Measurements from ENCODE around the gene ASCL5. TPM values are rescaled to one million over a fixed set of nuclear protein-coding genes. Genes with fewer than 3 reads are reported as not detected.

ASCL5 gene
- total RNA-seq, 1 donor from 2014 or later: not detected

DNA sequence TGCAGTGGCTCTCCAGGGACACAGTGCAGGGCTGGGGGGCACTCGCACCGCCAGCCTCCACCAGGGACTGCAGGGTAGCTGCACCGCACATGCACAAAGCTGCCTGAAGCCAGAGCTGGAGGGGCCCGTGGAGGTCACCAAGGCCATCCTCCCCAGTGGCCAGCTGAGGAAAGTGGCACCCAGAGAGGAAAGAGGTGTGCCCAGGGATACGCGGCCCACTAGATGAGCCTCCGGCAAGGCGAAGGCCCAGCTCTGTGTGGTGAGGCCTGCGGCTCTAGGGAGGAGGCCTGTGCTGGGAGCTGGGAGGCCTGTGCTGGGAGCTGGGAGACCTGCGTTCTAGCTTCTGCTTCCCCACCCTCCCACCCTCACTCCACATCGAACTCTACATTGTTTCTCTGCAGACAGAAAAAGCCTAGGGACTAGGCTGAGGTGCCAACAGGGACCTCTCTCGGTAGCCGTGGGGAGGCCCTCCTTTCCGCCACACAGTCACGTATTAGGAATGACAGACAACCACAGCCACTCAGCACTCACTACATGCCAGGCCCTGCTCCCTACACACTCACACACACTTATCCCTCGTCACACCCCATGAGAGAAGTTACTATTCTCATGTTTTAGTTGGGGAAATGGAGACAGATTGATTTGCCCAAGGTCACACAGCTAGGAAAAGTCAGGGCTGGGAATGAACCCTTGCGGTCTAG is 921 bp upstream of the ASCL5 start:
- Mint-ChIP-seq H3K9me3 (peaks cover 6% of the 10 kb centered on the region), H3K36me3 (ENCODE audit: low read depth) (peaks cover 14% of the 10 kb centered on the region), H3K4me3 (no peak overlapping the region), H3K27me3 (ENCODE audit: low read depth) (no peaks in the 10 kb centered on the region), H3K27ac (ENCODE audit: unreplicated experiment) (no peak overlapping the region), H3K4me1 (no peaks in the 10 kb centered on the region)
- DNase-seq (ENCODE audit: low read depth, low spot score): no peak
- TF ChIP-seq, protein P1, sequence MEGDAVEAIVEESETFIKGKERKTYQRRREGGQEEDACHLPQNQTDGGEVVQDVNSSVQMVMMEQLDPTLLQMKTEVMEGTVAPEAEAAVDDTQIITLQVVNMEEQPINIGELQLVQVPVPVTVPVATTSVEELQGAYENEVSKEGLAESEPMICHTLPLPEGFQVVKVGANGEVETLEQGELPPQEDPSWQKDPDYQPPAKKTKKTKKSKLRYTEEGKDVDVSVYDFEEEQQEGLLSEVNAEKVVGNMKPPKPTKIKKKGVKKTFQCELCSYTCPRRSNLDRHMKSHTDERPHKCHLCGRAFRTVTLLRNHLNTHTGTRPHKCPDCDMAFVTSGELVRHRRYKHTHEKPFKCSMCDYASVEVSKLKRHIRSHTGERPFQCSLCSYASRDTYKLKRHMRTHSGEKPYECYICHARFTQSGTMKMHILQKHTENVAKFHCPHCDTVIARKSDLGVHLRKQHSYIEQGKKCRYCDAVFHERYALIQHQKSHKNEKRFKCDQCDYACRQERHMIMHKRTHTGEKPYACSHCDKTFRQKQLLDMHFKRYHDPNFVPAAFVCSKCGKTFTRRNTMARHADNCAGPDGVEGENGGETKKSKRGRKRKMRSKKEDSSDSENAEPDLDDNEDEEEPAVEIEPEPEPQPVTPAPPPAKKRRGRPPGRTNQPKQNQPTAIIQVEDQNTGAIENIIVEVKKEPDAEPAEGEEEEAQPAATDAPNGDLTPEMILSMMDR (conservative IDR thresholded peaks at IDR 0.05): no peak

DNA sequence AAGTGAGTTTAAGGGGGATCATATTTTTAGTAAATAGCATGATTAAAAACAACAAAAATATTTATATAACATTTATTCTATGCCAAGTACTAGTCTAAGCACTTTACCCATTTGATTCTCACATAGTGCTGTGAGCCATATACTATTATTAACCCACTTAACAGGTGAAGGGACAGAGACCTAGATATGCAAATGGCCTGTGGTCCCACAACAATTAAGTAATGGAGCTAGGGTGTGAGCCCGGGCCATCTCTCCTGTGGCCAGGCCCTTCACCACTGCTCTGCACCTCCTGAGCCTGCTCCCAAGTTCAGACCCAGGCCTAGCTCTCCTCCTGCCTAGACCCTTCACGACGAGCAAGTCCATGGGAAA is 537 bp downstream of the ASCL5 start:
- DNase-seq (ENCODE audit: low read depth, low spot score): no peak
- H3K36me3 Mint-ChIP-seq (ENCODE audit: low read depth): peaks cover 3% of the 10 kb centered on the region
- no peak overlapping the region for H3K4me3 Mint-ChIP-seq
- H3K9me3 Mint-ChIP-seq: peaks cover 3% of the 10 kb centered on the region
- H3K27ac Mint-ChIP-seq (ENCODE audit: unreplicated experiment): no peak overlapping the region
- no peaks in the 10 kb centered on the region for H3K27me3 Mint-ChIP-seq (ENCODE audit: low read depth)
- TF ChIP-seq, protein P1 (conservative IDR thresholded peaks at IDR 0.05): no peak
- no peaks in the 10 kb centered on the region for H3K4me1 Mint-ChIP-seq

GRCh38 chr1:201125800-201126199 is 1.2 kb downstream of the ASCL5 start:
- H3K27me3 Mint-ChIP-seq (ENCODE audit: low read depth): peaks cover 2% of the 10 kb centered on the region

DNA sequence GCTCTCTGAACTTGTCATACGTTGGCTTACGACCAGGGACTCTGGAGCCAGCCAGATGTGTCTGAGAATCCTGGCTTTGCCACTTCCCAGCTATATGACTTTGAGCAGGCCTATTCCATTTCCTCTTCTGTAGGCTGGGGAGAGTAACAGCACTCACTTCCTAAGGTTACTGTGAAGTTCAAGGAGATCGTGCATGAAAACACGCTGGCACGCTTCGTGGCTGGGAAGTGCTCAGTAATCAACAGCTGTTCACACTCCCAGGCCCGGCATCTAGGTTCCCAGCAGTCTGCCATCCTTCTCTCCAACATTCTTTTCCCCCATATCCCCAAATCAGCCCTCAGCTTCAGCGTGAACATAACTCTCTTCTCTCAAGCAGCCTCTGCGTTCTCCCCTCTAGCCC is 2.0 kb downstream of the ASCL5 start:
- H3K36me3 Mint-ChIP-seq (ENCODE audit: low read depth): no peaks in the 10 kb centered on the region

More at GRCh38 chr1:201125800-201126199, 1.2 kb downstream of the ASCL5 start:
- Mint-ChIP-seq H3K36me3 (ENCODE audit: low read depth) (peaks cover 3% of the 10 kb centered on the region), H3K4me1 (no peaks in the 10 kb centered on the region), H3K4me3 (no peak overlapping the region), H3K9me3 (peaks cover 3% of the 10 kb centered on the region), H3K27ac (ENCODE audit: unreplicated experiment) (no peak overlapping the region)
- no peak for DNase-seq (ENCODE audit: low read depth, low spot score)
- TF ChIP-seq, protein P1 (conservative IDR thresholded peaks at IDR 0.05): no peak

GRCh38 chr1:201123866-201124265 is 3.1 kb downstream of the ASCL5 start:
- H3K36me3 Mint-ChIP-seq (ENCODE audit: low read depth): no peaks in the 10 kb centered on the region
- H3K4me3 Mint-ChIP-seq: no peak overlapping the region
- peaks cover 5% of the 10 kb centered on the region for H3K27me3 Mint-ChIP-seq (ENCODE audit: low read depth)
- TF ChIP-seq, protein P1 (conservative IDR thresholded peaks at IDR 0.05): no peak
- no peaks in the 10 kb centered on the region for H3K4me1 Mint-ChIP-seq
- H3K9me3 Mint-ChIP-seq: no peaks in the 10 kb centered on the region
- H3K27ac Mint-ChIP-seq (ENCODE audit: unreplicated experiment): no peak overlapping the region
- no peak for DNase-seq (ENCODE audit: low read depth, low spot score)

More for the DNA sequence above, 2.0 kb downstream of the ASCL5 start:
- Mint-ChIP-seq H3K27me3 (ENCODE audit: low read depth) (peaks cover 2% of the 10 kb centered on the region), H3K4me1 (no peaks in the 10 kb centered on the region), H3K4me3 (no peak overlapping the region), H3K9me3 (peaks cover under 1% of the 10 kb centered on the region), H3K27ac (ENCODE audit: unreplicated experiment) (no peak overlapping the region)
- TF ChIP-seq, protein P1 (conservative IDR thresholded peaks at IDR 0.05): no peak
- no peak for DNase-seq (ENCODE audit: low read depth, low spot score)
